Esophagus muscularis mucosa (tissue), 3 donors: ENCODE measurements around the gene POMT2.

Experiments
- POLR2A ChIP-seq: fragments of 450-650 bp; IDR thresholded peaks from one replicate; pipeline ENCODE4 v1.6.1; 2017; ENCODE audit warnings: antibody characterized with exemption, moderate library complexity, mild to moderate bottlenecking, low read depth
- POLR2AphosphoS5 ChIP-seq, 2 donors: sonication (generic); formaldehyde crosslinking; IDR thresholded peaks; one replicate each; pipeline ENCODE4 v1.6.1; 2017; ENCODE audit warnings: antibody characterized with exemption in 2 of 2
- TF ChIP-seq, protein P1 (sequence below), 3 experiments: fragments of 200-600 bp in 2 of 3; fragments of 450-650 bp in 1 of 3; sonication (generic) in 2 of 3; IDR thresholded peaks; one replicate each; pipeline ENCODE4 v1.5.1; 2017 to 2019; ENCODE audit warnings: antibody characterized with exemption in 3 of 3, mild to moderate bottlenecking in 2 of 3, moderate library complexity in 1 of 3

DNA sequence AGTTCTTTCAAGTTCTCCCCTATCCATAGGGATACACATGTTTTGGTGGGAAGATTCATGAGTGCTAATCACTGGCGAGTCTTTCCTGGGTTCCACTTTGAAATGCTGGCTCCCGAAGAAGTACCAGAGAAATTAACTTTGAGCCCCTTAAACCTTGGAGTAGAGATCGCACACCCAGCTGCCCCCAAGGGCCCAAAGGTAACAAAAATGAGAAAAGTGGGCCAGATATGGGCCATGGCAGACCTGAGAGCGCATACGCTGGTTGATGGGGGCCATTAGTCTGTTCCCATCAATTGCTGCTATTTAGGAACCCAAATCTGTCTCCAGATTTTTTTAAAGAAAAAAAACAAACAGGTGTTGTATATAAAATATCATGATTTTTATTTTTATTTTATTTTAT lies 2.3 kb upstream of the POMT2 start:
- TF ChIP-seq, protein P1, sequence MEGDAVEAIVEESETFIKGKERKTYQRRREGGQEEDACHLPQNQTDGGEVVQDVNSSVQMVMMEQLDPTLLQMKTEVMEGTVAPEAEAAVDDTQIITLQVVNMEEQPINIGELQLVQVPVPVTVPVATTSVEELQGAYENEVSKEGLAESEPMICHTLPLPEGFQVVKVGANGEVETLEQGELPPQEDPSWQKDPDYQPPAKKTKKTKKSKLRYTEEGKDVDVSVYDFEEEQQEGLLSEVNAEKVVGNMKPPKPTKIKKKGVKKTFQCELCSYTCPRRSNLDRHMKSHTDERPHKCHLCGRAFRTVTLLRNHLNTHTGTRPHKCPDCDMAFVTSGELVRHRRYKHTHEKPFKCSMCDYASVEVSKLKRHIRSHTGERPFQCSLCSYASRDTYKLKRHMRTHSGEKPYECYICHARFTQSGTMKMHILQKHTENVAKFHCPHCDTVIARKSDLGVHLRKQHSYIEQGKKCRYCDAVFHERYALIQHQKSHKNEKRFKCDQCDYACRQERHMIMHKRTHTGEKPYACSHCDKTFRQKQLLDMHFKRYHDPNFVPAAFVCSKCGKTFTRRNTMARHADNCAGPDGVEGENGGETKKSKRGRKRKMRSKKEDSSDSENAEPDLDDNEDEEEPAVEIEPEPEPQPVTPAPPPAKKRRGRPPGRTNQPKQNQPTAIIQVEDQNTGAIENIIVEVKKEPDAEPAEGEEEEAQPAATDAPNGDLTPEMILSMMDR (IDR thresholded peaks at IDR 0.05) = no peak
- TF ChIP-seq POLR2A (no peak), POLR2AphosphoS5 (IDR thresholded peaks at IDR 0.05) (no peak)
